ENCODE results near the gene IDI2. TPM values are rescaled to one million over a fixed set of nuclear protein-coding genes. Genes with fewer than 3 reads are reported as not detected.

Gene IDI2
- total RNA-seq, 1 donor from 2014 or later, result not detected

- H3K9me3 ChIP-seq, result peaks cover 10% of the 10 kb centered on the region
- H3K27me3 ChIP-seq, result no peaks in the 10 kb centered on the region
- no peak overlapping the region for H3K4me3 ChIP-seq
- no peak overlapping the region for H3K27ac ChIP-seq
- peak; percentile 37 for DNase-seq
- H3K4me1 ChIP-seq, result peaks cover 6% of the 10 kb centered on the region
- H3K36me3 ChIP-seq, result no peaks in the 10 kb centered on the region
- intact Hi-C loops (cut with DNase I), result no loop called here
- no peak for TF ChIP-seq CTCF (IDR thresholded peaks at IDR 0.05)
- ATAC-seq, result no peak
These were observed 49.3 kb downstream of the IDI2 start for GRCh38 chr10:976316-976715.

DNA sequence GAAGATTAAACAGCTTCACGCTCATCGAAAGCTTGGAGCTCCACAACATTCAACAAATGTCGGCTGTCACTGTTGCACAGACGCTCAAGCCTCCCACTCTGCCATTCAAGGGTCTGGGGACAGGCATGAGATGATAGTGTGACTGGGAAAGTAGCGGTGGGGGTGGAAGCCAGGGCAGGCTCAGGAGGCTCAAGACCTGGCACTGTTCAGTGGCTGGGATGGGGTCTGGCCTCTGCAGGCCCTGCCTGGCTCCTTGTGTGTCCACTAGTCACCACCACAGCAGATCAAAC is 50.9 kb downstream of the IDI2 start:
- intact Hi-C loops (cut with DNase I), result no loop called here
- Histone ChIP-seq H3K27me3 (no peaks in the 10 kb centered on the region), H3K4me1 (peaks cover 20% of the 10 kb centered on the region), H3K9me3 (peaks cover 10% of the 10 kb centered on the region), H3K27ac (peak overlapping the region; percentile 78), H3K36me3 (no peaks in the 10 kb centered on the region), H3K4me3 (no peak overlapping the region)
- peak; percentile 1 for ATAC-seq
- peak; percentile 56 for DNase-seq
- no peak for TF ChIP-seq CTCF (IDR thresholded peaks at IDR 0.05)

DNA sequence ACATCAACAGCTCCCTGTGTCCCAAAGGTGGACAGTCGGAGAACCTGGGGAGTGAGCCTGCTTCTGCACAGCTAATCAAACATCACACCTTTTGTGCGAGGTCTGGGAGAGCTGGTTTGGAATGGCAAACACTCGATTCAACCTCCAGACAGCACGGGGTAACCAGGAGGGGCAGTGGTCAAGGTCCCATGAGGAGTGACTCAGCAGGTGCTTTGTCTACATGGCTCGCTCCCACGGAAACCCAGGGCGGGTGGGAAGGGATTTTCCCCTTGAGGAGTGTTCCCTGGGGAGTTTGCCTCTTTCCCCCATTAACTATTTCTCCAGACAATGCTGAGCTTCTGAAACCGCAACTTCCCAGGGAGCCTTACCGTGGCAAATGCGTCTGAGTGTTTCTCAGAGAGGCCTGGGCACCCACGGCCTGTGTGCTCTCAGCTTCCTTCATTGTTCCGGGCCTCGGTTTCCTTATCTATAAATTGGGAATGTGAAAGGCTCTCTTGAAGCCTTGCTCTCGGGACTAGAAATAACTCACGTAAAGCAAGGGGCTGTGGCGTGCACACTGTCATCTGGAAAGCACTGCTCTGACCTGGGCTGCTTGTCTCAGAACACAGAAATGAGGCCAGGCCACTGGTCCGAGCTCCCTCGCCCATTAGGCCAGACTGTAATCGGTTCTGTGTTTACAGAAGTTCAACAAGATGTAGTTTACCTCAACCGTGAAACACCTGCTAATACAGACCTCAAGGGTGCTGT is 51.4 kb downstream of the IDI2 start:
- Histone ChIP-seq H3K27ac (peak overlapping the region; percentile 78), H3K4me3 (no peak overlapping the region), H3K4me1 (peaks cover 25% of the 10 kb centered on the region), H3K9me3 (peaks cover 7% of the 10 kb centered on the region), H3K36me3 (no peaks in the 10 kb centered on the region), H3K27me3 (no peaks in the 10 kb centered on the region)
- TF ChIP-seq CTCF (IDR thresholded peaks at IDR 0.05), result no peak
- intact Hi-C loops (cut with DNase I), result no loop called here
- peak; percentile 79 for DNase-seq
- peak; percentile 74 for ATAC-seq

- H3K9me3 ChIP-seq, result no peaks in the 10 kb centered on the region
- H3K36me3 ChIP-seq, result no peaks in the 10 kb centered on the region
- no peaks in the 10 kb centered on the region for H3K27me3 ChIP-seq
- ATAC-seq (no peak), DNase-seq (peak; percentile 52)
- H3K27ac ChIP-seq, result peak overlapping the region; percentile 78
- H3K4me3 ChIP-seq, result no peak overlapping the region
- intact Hi-C loops (cut with DNase I), result no loop called here
- H3K4me1 ChIP-seq, result peaks cover 25% of the 10 kb centered on the region
- no peak for TF ChIP-seq CTCF (IDR thresholded peaks at IDR 0.05)
These were observed 52.9 kb downstream of the IDI2 start for GRCh38 chr10:972763-973162.

- Histone ChIP-seq H3K4me3 (no peak overlapping the region), H3K27me3 (no peaks in the 10 kb centered on the region), H3K4me1 (peaks cover 25% of the 10 kb centered on the region), H3K9me3 (no peaks in the 10 kb centered on the region), H3K27ac (peak overlapping the region; percentile 81), H3K36me3 (no peaks in the 10 kb centered on the region)
- ATAC-seq (peak; percentile 56), DNase-seq (peak; percentile 65)
- TF ChIP-seq CTCF (IDR thresholded peaks at IDR 0.05), result no peak
- intact Hi-C loops (cut with DNase I), result no loop called here
These were observed 54.0 kb downstream of the IDI2 start for GRCh38 chr10:971613-972012.

GRCh38 chr10:971150-971542 is 54.5 kb downstream of the IDI2 start:
- Histone ChIP-seq H3K4me1 (peaks cover 25% of the 10 kb centered on the region), H3K27me3 (no peaks in the 10 kb centered on the region), H3K9me3 (no peaks in the 10 kb centered on the region), H3K36me3 (no peaks in the 10 kb centered on the region), H3K4me3 (peak overlapping the region; percentile 6), H3K27ac (peak overlapping the region; percentile 81)
- ATAC-seq (peak; percentile 16), DNase-seq (peak; percentile 72)
- no peak for TF ChIP-seq CTCF (IDR thresholded peaks at IDR 0.05)
- intact Hi-C loops (cut with DNase I), result no loop called here

All from upper lobe of right lung (tissue), 1 donor.